CD4-positive, alpha-beta T cell treated with Interleukin-6 at 100 ng/mL for 8 hours (primary cell): ENCODE results near the gene STPG3.

ENCODE experiments used
- DNase-seq: peaks from one replicate; pipeline ENCODE4 v3.0.0-alpha.2; 2020; ENCODE audit warnings: mixed read lengths, low spot score

STPG3 gene

DNA sequence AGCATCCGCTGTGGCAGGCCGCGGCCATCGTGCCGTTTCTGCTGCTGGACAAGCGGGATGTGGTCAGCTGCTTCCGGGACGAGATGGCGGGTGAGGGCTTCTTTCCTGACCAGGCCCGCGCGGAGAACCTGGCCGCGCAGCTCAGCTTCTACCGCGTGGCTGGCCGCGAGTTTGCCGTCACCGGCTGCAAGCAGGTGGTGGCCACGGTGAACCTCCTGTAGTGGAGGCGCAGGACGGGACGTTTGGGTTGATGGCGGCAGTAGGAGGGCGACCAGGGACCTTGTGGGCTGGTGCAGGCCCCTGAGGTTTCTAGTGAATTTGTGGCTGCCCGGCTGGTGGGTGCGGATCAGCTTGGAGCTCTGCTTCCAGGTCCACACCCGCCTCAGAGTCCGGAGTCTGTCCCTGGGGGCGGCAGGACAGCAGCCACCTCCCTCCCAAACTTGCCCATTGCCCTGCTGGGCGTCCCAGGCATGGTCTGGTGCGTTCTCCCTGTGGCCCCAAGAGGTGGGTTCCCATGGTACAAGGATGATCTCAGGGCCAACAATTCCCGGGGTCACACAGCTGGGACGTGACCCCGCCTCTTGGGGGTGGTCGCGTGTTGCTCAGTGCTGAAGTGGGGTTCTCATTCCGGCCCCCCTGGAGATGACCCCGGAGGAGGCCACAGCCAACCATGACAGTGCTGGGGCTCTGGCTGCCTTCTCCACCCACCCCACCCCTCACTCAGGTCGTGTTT, 28.8 kb downstream of the STPG3 start:
- no peak for DNase-seq

DNA sequence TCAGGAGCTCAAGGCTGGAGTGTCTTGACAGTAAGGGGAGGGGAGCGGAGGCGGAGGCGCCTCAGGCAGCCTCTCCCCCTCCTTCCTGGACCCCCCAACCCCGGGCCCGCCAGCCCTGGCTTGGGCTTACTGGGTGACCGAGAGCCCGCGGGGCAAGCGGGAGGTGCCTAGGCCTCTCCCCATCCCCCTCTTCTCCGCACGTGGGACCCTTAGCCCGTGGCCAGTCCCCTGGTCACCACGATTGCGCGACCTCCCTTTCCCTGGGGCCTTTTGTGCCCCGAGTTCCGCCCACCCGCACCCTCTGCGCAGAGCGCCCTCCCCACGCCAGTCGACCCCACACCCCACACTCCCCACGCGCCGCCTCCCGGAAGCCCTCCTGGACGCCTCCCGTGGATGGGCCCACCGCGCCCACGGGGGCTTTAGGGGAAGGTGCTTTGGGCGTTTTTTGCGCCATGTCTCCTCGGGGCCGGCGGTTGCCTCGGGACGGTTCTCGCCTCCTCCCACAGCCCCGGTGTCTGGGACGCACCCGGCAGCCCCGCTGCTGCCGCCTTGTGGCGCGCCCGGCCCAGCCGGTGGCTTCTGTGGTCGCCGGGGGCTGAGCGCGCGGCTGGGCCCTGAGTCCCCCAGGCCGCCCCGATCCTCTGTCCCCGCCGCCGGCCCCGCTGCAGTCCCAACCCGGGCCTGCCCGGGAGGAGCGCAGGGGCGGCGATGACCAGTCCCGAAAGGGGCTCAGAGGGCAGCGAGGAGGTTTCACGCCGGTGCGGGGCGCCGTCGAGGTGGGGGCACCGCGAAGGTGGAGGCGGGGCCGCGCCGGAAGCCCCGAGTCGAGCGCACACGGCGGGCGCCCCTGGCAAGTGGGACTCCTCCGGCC, 29.6 kb downstream of the STPG3 start:
- DNase-seq, result no peak

DNA sequence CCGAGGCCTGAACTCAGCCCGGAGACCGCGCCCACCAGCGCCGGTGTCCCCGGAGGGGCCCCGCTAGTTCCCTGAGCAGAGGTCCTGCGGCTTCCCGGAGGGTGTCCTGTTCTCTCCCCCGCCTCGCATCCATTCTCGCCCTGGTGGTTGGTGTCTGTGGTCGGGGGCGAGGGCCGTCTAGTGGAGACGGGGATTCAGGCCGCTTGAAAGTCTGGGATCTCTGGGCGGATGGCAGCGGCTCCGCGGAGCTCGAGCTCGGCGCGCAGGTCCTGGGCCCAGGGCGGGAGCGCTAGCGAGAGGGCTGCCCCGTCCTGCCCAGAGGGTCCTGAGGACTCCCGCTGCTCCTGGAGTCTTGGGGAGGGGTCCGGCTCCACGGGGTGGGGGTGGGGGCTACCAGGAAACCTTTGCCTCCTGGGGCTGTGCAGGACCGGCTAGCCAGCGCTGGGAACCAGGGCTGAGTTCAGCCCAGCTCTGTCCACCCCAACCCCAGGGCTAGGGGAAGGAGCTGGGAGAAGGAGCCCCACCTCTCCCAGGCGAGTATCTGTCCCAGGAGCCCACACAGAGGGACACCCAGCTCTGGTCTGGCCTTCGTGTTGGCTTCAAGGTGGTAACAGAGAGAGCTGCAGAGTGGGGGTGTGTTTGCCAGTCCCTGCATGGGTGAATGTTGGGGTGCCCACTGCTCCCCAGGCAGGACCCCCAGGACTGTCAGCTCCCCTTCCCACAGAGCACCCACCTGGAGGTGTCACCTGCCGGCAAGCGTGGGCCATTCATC, 30.4 kb downstream of the STPG3 start:
- no peak for DNase-seq

DNA sequence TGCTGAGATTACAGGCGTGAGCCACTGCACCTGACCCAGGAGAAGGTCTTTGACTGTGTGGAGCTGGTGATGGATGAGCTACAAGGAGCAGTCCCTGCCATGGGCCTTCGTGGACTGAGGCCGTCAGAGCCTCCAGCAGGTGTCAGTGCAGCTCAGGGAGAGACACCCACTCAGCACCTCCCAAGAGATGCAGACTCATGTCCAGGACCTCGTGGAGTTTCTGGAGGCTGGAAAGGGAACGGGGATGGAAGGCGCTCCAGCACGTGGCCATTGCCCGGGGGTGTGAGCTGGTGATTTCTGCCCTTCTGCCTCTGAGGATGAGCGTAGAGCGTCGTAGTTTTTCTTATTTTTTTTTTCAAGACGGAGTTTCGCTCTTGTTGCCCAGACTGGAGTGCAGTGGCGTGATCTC, 35.9 kb downstream of the STPG3 start:
- no peak for DNase-seq

DNA sequence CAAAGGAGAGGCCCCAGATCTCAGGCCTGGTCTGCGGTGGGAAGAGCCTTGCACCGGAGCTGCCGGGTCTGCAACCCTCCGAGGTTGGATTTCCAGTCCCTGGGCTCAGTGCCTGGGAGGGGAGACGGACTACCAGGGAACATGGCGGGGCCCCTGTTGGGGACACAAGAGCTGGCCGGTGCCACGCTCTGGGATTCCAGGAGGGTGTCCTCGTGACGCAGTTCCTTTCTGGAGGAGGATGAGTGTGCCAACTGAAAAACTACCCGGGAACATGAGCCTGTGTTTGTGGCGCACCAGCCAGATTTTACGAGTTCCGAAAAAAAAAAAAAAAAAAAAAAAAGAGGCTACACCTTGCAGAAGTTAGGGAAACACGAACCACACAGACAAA, 42.0 kb downstream of the STPG3 start:
- DNase-seq, result no peak

DNA sequence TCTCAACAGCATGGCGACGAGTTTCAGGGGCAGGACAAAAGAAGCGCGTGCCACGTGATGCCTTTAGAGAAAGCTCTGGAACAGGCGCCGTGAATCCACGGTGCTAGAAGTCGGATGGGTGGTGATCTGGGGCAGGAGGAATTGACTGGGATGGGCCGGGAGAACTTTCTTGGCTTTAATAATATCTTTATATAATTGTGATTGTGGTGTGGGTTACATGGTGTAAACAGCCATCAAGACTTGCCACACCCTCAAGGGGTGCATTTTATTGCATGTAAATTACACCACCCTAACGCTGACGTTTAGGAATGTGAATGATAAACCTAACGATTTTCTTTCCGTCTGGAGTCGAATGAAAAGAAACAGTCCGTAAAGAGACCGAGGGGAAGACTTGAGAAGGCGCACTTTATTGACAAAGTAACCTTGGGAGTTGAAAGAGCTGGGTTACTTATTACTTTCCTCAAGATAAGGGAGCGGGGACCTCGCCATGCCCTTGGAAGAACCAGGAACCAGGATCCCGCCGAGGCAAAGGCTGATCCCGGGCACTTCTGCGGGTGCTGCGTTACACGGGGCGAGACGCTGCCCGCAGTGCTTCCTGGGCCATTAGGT, 42.5 kb downstream of the STPG3 start:
- DNase-seq, result no peak

DNA sequence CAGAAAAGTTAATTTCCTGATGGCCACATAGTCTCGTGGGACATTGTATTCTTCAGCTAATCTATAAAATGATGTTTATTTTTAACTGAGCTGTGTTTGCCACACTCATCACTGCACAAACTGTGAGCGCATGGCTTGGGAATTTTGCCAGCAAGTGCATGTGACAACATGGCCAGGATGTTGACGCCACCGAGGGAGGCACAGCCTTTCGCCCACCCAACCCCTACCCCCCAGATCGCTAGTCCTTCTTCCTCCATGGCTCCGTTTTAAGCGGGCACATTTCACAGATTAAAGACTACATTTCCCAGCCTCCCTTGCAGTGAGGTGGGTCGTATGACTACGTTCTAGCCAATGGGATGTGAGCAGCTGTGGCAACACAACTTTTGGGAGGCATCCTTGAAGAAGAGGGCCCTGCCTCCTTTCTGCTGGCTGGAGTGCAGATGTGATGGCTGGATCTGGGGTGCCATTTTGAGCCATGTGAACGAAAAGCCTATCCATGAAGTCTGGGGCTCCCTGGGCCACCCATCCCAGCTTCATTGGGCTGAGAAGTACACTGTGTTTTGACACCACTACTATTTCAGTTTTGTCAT, 43.1 kb downstream of the STPG3 start:
- no peak for DNase-seq

DNA sequence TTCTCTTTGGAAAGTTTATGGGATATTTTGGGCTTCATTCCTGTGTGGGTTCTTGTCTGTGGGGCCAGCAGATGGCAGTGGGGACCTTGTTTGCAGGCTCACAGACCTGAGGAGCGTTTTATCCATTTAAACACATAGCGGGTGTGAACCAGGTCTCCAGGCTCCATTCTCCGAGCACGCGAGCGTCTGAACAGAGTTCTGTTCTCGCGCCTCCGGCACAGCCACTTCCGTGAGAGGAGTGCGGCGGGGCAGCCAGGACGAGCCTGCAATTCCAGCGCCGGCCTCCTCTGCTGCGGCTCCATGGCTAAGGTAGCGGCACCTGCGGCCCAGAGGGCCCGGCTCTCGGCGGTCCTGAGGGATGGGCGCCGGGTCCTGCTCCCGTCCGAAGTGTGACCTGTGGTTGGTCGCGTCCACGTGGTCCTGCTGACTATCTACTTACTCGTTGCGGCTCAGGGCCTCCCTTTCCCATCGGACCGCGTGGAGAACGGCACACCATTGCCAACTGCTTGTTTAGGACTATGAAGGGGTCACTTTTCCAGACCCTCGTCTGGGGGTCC, 43.7 kb downstream of the STPG3 start:
- DNase-seq, result no peak

DNA sequence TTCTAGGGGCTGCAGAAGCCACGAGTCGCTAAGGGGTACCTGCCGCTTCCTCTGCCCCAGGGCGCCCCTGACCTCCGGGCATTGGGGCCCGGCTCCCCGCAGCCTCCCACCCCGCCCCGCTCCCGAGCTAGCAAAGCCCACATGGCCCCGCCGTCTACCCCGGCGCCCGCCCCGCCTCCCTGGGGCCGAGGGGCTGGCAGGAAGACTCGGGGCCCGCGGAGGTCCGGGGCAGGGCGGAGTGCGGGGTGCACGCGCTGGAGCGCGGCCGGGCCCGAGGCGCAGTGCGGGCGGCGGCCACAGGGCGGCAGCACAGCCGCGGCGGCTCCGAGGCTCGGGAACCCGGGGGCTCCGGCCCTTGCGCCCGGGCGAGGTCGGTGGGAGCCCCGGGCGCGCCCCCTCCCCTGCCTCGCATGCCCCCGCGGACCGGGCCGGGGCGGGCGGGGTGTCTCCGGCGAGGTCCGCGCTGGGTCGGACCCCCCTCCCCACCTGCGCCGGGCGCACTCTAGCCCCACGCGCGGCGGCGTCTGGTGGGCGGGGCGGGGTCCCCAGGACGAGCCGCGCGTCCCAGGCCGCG, 44.2 kb downstream of the STPG3 start:
- no peak for DNase-seq

DNA sequence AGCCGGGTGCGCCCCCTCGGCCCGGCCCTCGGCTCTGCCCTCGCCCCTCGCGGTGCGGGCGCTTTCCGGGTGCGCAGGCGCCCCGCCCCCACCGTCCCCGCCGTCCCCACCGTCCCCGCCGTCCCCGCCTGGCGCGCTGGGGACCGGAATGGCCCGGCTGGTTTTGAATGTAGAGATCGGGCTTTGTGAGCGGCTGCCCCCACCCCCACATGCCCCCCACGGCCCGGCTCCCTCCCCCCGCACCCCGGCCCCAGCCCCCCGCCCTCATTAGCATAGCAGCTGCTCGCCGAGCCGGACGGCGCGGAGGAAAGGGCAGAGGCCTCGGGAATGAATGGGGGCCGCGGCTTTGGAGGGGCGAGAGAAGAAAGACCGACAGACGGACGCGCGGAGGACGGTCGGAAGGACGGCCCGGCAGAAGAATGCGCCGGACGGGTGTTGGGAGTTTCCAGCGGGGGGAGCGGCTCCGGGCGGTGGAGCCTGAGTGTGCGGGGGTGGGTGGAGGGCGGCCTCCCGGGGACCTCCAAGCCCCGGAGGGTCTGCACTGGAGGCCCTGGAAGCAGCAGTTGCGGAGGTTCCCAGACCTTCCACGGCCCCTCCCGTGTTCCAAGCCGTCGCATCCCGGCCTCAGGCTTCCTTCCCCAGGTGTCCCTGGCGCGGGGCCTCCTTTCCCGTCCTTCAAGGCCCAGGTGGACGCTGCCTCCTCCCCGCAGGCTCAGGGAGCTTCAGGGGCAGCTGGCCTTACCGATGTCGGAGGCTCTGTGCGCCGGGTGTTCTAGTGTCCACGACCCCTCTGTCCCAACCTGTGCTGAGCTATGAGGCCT, 45.0 kb downstream of the STPG3 start:
- no peak for DNase-seq

DNA sequence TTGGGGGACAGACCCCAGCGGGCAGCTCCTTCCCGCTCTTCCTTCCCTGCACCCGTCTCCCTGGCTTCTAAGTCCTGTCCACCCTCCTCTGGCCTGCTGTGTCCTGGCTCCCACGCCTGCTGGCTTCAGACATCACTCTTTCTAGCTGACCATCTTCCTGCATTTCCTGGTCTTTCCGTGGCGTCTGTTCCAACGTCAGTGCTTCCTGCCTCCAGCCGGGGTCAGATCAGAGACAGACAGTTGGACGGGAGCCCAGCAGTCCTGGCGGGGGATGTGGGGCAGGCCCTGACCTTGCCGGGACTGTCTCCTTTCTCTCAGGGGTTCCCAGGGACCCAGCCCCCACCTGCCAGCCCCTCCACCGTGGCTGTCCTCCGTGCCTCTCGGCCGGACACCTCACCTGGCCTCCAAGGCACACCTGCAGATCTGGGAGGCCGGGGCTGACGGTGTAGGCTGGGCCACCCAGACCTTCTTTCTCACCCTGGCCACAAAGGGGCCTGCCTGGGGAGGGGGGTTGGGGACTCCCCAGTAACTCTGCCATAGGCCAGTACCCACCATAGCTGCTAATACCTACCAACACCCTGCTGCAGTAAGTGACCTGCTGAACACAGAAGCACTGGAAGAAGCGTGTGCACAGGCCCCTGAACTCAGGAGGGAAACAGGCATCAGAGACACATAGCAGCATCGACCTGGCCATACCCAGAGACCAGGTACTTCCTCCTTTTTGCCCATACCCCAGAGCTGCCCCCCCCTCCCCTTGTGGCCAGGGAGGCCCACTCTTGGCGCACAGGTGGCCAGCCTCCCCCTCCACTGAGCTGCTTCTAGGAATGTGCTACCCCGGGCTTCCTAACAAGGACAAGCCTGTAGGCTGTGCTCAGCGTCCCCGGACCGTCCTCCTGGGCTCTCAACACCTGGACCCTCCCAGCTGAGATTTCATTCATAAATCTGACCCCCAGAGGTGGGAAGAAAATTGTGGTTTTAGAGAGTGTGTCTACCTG, 45.9 kb downstream of the STPG3 start:
- no peak for DNase-seq

DNA sequence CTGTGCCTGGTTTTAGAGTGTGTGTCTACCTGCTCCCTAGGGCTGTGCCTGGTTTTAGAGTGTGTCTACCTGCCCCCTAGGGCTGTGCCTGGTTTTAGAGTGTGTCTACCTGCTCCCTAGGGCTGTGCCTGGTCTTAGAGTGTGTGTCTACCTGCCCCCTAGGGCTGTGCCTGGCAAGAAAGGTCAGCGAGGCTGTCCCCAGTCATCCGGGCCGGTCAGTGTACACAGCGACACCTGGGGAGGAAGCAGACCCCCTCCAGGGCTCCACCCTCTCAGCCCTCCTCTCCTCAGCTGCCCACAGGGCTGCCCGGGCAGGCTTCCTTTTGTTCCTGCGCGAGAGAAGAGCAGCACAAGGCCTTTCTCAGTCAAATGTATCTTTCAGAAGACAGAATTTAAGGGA, 46.9 kb downstream of the STPG3 start:
- no peak for DNase-seq

DNA sequence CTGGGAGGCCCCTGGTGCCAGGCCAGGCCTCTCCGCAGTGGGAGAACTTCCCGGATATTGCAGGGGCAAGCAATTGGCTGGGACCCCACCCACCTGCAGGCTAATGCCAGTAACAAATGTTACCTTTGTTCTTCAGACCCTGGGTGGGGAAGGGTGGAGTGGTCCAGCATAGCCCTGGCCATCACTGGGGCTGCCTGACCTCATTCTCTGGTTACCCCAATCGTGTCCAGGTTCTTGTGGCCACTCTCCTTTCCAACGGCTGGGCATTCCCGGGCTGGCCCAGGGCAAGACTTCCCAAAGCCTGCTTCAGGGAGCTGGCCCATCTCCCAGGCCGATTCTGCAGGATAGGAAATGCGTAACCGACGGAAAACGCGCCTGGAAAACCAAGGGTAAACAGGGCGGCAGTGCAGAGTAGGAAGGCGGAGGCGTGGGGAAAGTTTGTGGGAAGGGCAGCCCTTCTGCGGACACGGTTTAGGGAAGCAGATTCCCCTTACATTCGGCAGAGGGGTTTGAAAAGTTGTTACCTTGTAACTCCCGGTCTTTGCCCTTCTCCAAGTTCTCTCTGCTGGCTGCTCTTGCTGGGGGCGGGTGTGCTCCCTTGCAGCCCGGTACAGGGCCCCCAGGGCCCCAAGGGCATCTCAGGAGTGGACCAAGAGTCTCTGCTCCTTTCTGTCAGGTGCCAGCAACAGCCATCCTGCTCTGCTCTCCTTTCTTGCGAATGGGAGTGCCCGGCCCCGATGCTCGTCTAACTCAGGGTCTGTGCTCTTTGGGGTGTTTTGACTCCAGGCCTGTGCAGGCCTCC, 47.5 kb downstream of the STPG3 start:
- DNase-seq, result no peak

DNA sequence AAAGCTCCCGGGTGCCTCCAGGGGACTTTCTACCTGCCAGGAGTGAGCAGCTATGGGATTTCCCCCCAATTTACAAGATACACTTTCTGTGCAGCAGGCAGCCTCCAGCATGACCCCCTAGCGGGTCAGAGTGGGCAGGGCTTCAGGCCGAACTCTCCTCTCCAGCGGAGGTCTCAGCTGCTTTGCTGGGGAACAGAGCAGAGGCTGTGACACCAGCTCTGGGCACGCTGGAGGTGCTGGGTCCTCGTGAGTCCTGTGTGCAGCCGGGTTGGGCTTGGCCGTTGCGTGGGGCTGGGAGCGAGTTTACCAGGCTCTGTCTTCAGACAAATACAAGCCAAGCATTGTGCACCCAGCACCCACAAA, 48.1 kb downstream of the STPG3 start:
- DNase-seq, result no peak

DNA sequence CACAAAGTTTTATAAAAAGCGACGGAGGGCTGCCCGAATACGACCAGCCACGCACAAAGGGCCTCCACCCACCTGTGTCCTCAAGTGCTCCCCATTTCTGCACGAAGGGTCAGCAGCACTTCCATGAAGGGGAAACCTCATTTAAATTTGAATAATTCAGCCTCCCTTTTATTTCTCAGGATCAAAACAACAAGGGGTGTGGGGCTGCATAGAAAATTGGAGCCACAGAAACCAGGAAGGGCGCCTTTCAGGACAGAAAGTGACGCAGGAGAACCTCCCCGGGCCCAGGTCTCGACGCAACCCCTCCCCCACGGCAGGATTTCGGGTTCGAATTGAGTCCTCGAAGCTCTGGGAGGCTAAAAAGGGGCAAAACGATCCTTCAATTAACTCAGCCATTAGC, 48.9 kb downstream of the STPG3 start:
- no peak for DNase-seq

DNA sequence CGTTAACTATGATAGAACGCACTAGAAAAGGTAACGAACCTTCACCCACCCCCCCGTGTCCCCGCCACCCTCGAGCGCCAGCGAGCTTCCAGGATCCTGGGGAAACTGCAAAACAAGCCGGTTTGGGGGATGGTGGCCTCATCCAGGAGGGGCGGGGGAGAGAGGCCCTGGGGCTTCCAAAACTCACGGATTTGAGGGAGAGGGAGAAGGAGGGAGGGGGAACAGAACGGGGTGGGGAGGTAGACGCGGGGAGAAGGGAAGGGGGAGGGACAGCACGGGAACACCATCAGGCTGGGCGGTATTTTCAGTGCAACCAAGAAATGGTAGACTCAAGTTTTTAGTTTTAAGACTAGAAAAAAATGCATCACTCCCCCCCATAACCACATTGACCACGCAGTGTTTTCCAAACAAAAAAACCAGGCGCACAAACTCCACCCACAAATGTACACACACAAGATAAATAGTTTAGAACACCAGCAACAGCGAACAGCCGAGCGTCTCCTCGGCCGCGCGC, 49.5 kb downstream of the STPG3 start:
- no peak for DNase-seq

DNA sequence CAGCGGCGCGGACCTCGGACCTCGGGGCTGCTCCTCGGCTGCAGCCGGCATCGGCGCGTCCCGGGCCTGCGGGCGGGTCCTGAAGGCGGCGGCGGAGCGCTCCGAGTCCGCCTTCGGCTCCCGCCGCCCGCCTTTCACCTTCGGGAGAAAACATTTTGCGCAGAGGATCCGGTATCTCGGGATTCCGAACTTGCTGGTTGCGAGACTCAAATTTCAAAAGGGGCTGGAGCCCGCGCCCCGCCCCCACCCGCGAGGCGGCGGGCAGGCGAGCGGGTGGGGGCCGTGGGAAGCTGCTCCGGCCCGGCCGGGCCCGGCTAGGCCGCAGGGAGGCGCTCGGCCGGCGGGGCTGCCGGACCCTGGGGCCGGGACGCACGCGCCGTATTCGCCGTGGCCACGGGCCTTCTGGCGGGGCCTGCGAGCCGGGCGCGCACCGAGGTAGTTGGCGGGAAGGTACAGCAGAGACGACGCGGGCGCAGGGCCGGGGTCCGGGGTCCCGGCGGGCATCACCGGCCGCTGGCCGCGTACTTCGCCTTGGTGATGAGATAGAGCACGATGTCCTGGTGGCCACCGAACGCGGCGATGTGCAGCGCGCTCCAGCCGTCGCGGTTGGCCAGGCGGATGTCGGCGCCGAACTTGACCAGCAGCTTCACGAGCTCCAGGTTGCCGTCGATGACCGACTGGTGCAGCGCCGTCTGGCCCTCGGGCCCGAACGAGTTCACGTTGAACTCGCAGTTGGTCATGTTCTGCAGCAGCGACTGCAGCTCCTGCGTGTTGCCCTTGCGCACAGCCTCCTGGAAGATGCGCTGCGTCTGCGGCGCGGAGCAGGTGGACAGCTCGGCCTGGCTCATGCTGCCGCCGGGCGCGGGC, 50.2 kb downstream of the STPG3 start:
- no peak for DNase-seq
